T-cell (primary cell): ENCODE data around the gene SDHAF1. TPM values are rescaled to one million over a fixed set of nuclear protein-coding genes. Genes with fewer than 3 reads are reported as not detected.

Experiments
- ATAC-seq, 4 experiments: fragments of 200-7000 bp in 3 of 4; fragments of 150-1000 bp in 1 of 4; cut with Tn5 transposase; replicated peaks in 1 of 4; 1 replicate in 3 of 4; 2 replicates in 1 of 4; pipeline ENCODE4 v1.10.0; 2021; ENCODE audit warnings: moderate library complexity in 3 of 4, mild to moderate bottlenecking in 2 of 4, moderate number of reproducible peaks in 1 of 4
- CTCF ChIA-PET, 2 donors: fragments of 300-600 bp; sonication (Branson Sonifier 250); formaldehyde crosslinking; loops; one replicate each; lab custom pipeline; 2022; ENCODE audit warnings: antibody characterized with exemption in 2 of 2; lab: Charles Lee
- POLR2A ChIA-PET, 2 donors: fragments of 300-600 bp; sonication (Branson Sonifier 250); formaldehyde crosslinking; loops; one replicate each; lab custom pipeline; 2022; ENCODE audit warnings: antibody characterized with exemption in 2 of 2; lab: Charles Lee
- DNase-seq, 35 experiments: peaks; one replicate each; pipeline versions ENCODE4 v3.0.0 to v3.0.0-alpha.2; 2013 to 2023
- H3K27ac ChIP-seq: one replicate; pipeline ENCODE4 v1.5.1; 2013; ENCODE audit warnings: low read length
- H3K27me3 ChIP-seq, 2 experiments: replicated peaks in 1 of 2; 1 replicate in 1 of 2; 2 replicates in 1 of 2; pipeline versions ENCODE4 v1.6.1 to v1.7.0; 2013; ENCODE audit warnings: low read length in 1 of 2, mixed read lengths in 1 of 2; ENCODE audit not compliant: control insufficient read depth in 2 of 2, insufficient read depth in 2 of 2; ENCODE audit errors: extremely low read depth in 1 of 2
- H3K36me3 ChIP-seq, 2 donors: 1 replicate in 1 of 2; 2 replicates in 1 of 2; pipeline versions ENCODE4 v1.6.1 to v1.7.0; 2013; ENCODE audit warnings: low read length in 1 of 2; ENCODE audit not compliant: control insufficient read depth in 2 of 2, insufficient read depth in 1 of 2; ENCODE audit errors: extremely low read depth in 1 of 2
- H3K4me1 ChIP-seq, 2 experiments: 1 replicate in 1 of 2; 2 replicates in 1 of 2; pipeline versions ENCODE4 v1.6.1 to v1.7.0; 2013; ENCODE audit warnings: low read length in 2 of 2, mixed read lengths in 1 of 2; ENCODE audit not compliant: insufficient read depth in 2 of 2, control insufficient read depth in 1 of 2; ENCODE audit errors: extremely low read depth in 1 of 2
- H3K4me3 ChIP-seq, 2 donors: 1 replicate in 1 of 2; 2 replicates in 1 of 2; pipeline versions ENCODE4 v1.5.1 to v1.7.0; 2013; ENCODE audit warnings: mild to moderate bottlenecking in 2 of 2, low read length in 1 of 2, moderate library complexity in 1 of 2; ENCODE audit not compliant: control insufficient read depth in 1 of 2; ENCODE audit errors: extremely low read depth in 1 of 2
- H3K9me3 ChIP-seq: 2 replicates; pipeline ENCODE4 v1.7.0; 2013
- H3K27ac Mint-ChIP-seq, 2 donors: one replicate each; pipeline ENCODE4 v1.8.0; 2020 to 2021; ENCODE audit warnings: mild to moderate bottlenecking in 2 of 2, mixed read lengths in 2 of 2
- H3K27me3 Mint-ChIP-seq, 2 donors: one replicate each; pipeline ENCODE4 v1.8.0; 2021 to 2022; ENCODE audit warnings: mixed read lengths in 2 of 2
- H3K36me3 Mint-ChIP-seq: one replicate; pipeline ENCODE4 v1.8.0; 2021; ENCODE audit warnings: mixed read lengths
- H3K4me1 Mint-ChIP-seq, 3 donors: one replicate each; pipeline ENCODE4 v1.8.0; 2020 to 2022; ENCODE audit warnings: mixed read lengths in 3 of 3, mild to moderate bottlenecking in 1 of 3
- H3K4me3 Mint-ChIP-seq, 3 donors: one replicate each; pipeline ENCODE4 v1.8.0; 2020 to 2022; ENCODE audit warnings: mild to moderate bottlenecking in 3 of 3, mixed read lengths in 3 of 3, moderate library complexity in 3 of 3
- H3K9me3 Mint-ChIP-seq, 3 donors: one replicate each; pipeline ENCODE4 v1.8.0; 2020 to 2022; ENCODE audit warnings: mixed read lengths in 3 of 3
- WGBS: methylation state at CpG from one replicate; pipeline ENCODE4 v1.1.5; 2013; ENCODE audit warnings: missing lambda C conversion rate; ENCODE audit not compliant: insufficient coverage; 5-methylcytosine and 5-hydroxymethylcytosine counted together
- total RNA-seq, 35 experiments: library from RNA in 6 of 35; stranded (reverse) in 6 of 35; fragments of 120-200 nt in 1 of 35; gene quantifications; one replicate each; pipeline versions ENCODE4 v1.2.1 to v1.2.4 and lab custom pipeline; 2013 to 2026

Gene SDHAF1
- total RNA-seq, 5 donors from 2014 or later (not counting 1 experiment from before 2014, with no cell fraction given) = 10.2 to 30.5 (median 27.3) TPM

GRCh38 chr19:35958660-35959039 is 36.3 kb upstream of the SDHAF1 start:
- peaks cover 0 to 3% of the 10 kb centered on the region in 2 donors for H3K27me3 Mint-ChIP-seq
- ATAC-seq (no peak), DNase-seq (no peak)
- H3K27me3 ChIP-seq = peaks cover 3 to 7% of the 10 kb centered on the region in 2 experiments
- no peak overlapping the region for H3K27ac ChIP-seq
- no peaks in the 10 kb centered on the region for H3K9me3 Mint-ChIP-seq
- ChIA-PET CTCF (interaction anchor here (0.6 to 1.5 kb wide), 5 partner anchors 10 to 496 kb away, joined by 3 to 5 read pairs (median 4); partner anchors contain the start of gene ALKBH6 (in 1 of the 2)), POLR2A (interaction anchor here in 1 of 2 donors (0.6 kb wide), 1 partner anchor 9 kb away, joined by 3 read pairs; no protein-coding TSS in a partner anchor)
- H3K4me1 ChIP-seq = peaks cover 21 to 46% of the 10 kb centered on the region in 2 experiments
- H3K4me3 Mint-ChIP-seq = peak overlapping the region; percentile 67 to 80 (median 67)
- no peaks in the 10 kb centered on the region for H3K36me3 ChIP-seq
- whole genome bisulfite sequencing = 22% methylated on average over 11 of the region's 15 CpGs
- H3K4me3 ChIP-seq = peak overlapping the region; percentile 53 to 57
- no peaks in the 10 kb centered on the region for H3K36me3 Mint-ChIP-seq
- peak overlapping the region; percentile 86 for H3K27ac Mint-ChIP-seq
- H3K9me3 ChIP-seq = no peaks in the 10 kb centered on the region
- H3K4me1 Mint-ChIP-seq = peaks cover 42 to 58% (median 50%) of the 10 kb centered on the region in 3 donors

- Histone ChIP-seq H3K27me3 (peaks cover 3 to 7% of the 10 kb centered on the region in 2 experiments), H3K4me1 (peaks cover 15 to 39% of the 10 kb centered on the region in 2 experiments), H3K36me3 (no peaks in the 10 kb centered on the region), H3K4me3 (peak overlapping the region; percentile 53 to 57), H3K9me3 (no peaks in the 10 kb centered on the region), H3K27ac (peak overlapping the region; percentile 16)
- CTCF ChIA-PET = interaction anchor here (0.5 to 1.5 kb wide), 6 partner anchors 11 to 267 kb away, joined by 3 to 5 read pairs (median 4); partner anchors contain the start of gene ALKBH6 (in 1 of the 2)
- peak; percentile 98 to 100 (median 98) for ATAC-seq
- peaks cover 0 to 4% of the 10 kb centered on the region in 2 donors for H3K27me3 Mint-ChIP-seq
- 6% methylated on average over 97 of the region's 97 CpGs for WGBS
- peak overlapping the region; percentile 11 to 61 for H3K27ac Mint-ChIP-seq
- POLR2A ChIA-PET = no interaction called here
- peaks cover 36 to 51% (median 44%) of the 10 kb centered on the region in 3 donors for H3K4me1 Mint-ChIP-seq
- no peaks in the 10 kb centered on the region for H3K36me3 Mint-ChIP-seq
- H3K4me3 Mint-ChIP-seq = peak overlapping the region; percentile 69 to 80 (median 72)
- no peaks in the 10 kb centered on the region for H3K9me3 Mint-ChIP-seq
- peak; percentile 67 to 93 (median 79) for DNase-seq
Measured at GRCh38 chr19:35959040-35959967, 35.7 kb upstream of the SDHAF1 start.

- Histone ChIP-seq H3K4me1 (peaks cover 15 to 33% of the 10 kb centered on the region in 2 experiments), H3K4me3 (peak overlapping the region; percentile 53 to 54)
- H3K4me1 Mint-ChIP-seq = peaks cover 34 to 48% (median 41%) of the 10 kb centered on the region in 3 donors
Measured at GRCh38 chr19:35959968-35960320, 35.0 kb upstream of the SDHAF1 start.

GRCh38 chr19:35960432-35960972 is 34.5 kb upstream of the SDHAF1 start:
- 95% methylated on average over 7 of the region's 7 CpGs for WGBS
- no peaks in the 10 kb centered on the region for H3K9me3 Mint-ChIP-seq
- no peak for DNase-seq
- peaks cover 31 to 43% (median 36%) of the 10 kb centered on the region in 3 donors for H3K4me1 Mint-ChIP-seq
- Histone ChIP-seq H3K27me3 (peaks cover 3 to 7% of the 10 kb centered on the region in 2 experiments), H3K4me1 (peaks cover 13 to 27% of the 10 kb centered on the region in 2 experiments), H3K4me3 (no peak overlapping the region), H3K27ac (no peak overlapping the region), H3K9me3 (no peaks in the 10 kb centered on the region), H3K36me3 (no peaks in the 10 kb centered on the region)
- no peak for ATAC-seq
- H3K27me3 Mint-ChIP-seq = peaks cover 0 to 5% of the 10 kb centered on the region in 2 donors
- ChIA-PET POLR2A (no interaction called here), CTCF (no interaction called here)
- no peaks in the 10 kb centered on the region for H3K36me3 Mint-ChIP-seq
- peak overlapping the region in 1 of 2 donors; percentile 8 for H3K27ac Mint-ChIP-seq
- peak overlapping the region; percentile 14 to 80 (median 52) for H3K4me3 Mint-ChIP-seq

More at GRCh38 chr19:35959968-35960320, 35.0 kb upstream of the SDHAF1 start:
- Mint-ChIP-seq H3K27me3 (peaks cover 0 to 4% of the 10 kb centered on the region in 2 donors), H3K36me3 (no peaks in the 10 kb centered on the region), H3K9me3 (no peaks in the 10 kb centered on the region), H3K27ac (peak overlapping the region in 1 of 2 donors; percentile 16), H3K4me3 (peak overlapping the region; percentile 69 to 80 (median 72))
- CTCF ChIA-PET = interaction anchor here in 1 of 2 donors (0.9 kb wide), 1 partner anchor 77 kb away, joined by 3 read pairs; no protein-coding TSS in a partner anchor
- WGBS = 43% methylated on average over 10 of the region's 20 CpGs
- POLR2A ChIA-PET = no interaction called here
- ATAC-seq (no peak), DNase-seq (no peak)
- H3K9me3 ChIP-seq = no peaks in the 10 kb centered on the region
- H3K27ac ChIP-seq = no peak overlapping the region
- H3K27me3 ChIP-seq = peaks cover 3 to 7% of the 10 kb centered on the region in 2 experiments
- H3K36me3 ChIP-seq = no peaks in the 10 kb centered on the region

GRCh38 chr19:35963514-35963913 is 31.5 kb upstream of the SDHAF1 start:
- peaks cover 3 to 8% of the 10 kb centered on the region in 2 donors for H3K27me3 Mint-ChIP-seq
- H3K36me3 Mint-ChIP-seq = no peaks in the 10 kb centered on the region
- Histone ChIP-seq H3K36me3 (no peaks in the 10 kb centered on the region), H3K27me3 (peaks cover 3 to 21% of the 10 kb centered on the region in 2 experiments), H3K4me1 (peaks cover 7 to 29% of the 10 kb centered on the region in 2 experiments), H3K27ac (no peak overlapping the region), H3K9me3 (no peaks in the 10 kb centered on the region), H3K4me3 (no peak overlapping the region)
- 20% methylated on average over 6 of the region's 9 CpGs for WGBS
- no peak overlapping the region for H3K27ac Mint-ChIP-seq
- H3K4me3 Mint-ChIP-seq = no peak overlapping the region
- ChIA-PET CTCF (no interaction called here), POLR2A (no interaction called here)
- ATAC-seq (no peak), DNase-seq (peak in 20 of 35 experiments; percentile 14 to 65 (median 40))
- no peaks in the 10 kb centered on the region for H3K9me3 Mint-ChIP-seq
- peaks cover 9 to 16% (median 13%) of the 10 kb centered on the region in 3 donors for H3K4me1 Mint-ChIP-seq

GRCh38 chr19:35966771-35967170 is 28.2 kb upstream of the SDHAF1 start:
- no peak for DNase-seq
- 60% methylated on average over 1 of the region's 3 CpGs for WGBS
- H3K27me3 Mint-ChIP-seq = peaks cover 3 to 8% of the 10 kb centered on the region in 2 donors
- CTCF ChIA-PET = interaction anchor here (0.7 to 1.1 kb wide), 2 partner anchors 14 to 85 kb away, joined by 3 read pairs; no protein-coding TSS in a partner anchor
- Histone ChIP-seq H3K4me3 (no peak overlapping the region), H3K9me3 (no peaks in the 10 kb centered on the region), H3K36me3 (no peaks in the 10 kb centered on the region), H3K4me1 (peaks cover 0 to 18% of the 10 kb centered on the region in 2 experiments), H3K27ac (no peak overlapping the region), H3K27me3 (peaks cover 0 to 16% of the 10 kb centered on the region in 2 experiments)
- H3K9me3 Mint-ChIP-seq = no peaks in the 10 kb centered on the region
- ATAC-seq = peak in 1 of 4 experiments; percentile 37
- H3K36me3 Mint-ChIP-seq = no peaks in the 10 kb centered on the region
- POLR2A ChIA-PET = interaction anchor here in 1 of 2 donors (0.6 kb wide), 1 partner anchor 1215 kb away, joined by 5 read pairs; no protein-coding TSS in a partner anchor
- peaks cover 5 to 12% (median 6%) of the 10 kb centered on the region in 3 donors for H3K4me1 Mint-ChIP-seq
- no peak overlapping the region for H3K4me3 Mint-ChIP-seq
- no peak overlapping the region for H3K27ac Mint-ChIP-seq
